Measurements from ENCODE around the gene PNPLA8.

The PNPLA8 gene

GRCh38 chr7:108488768-108489538 is 37.0 kb downstream of the PNPLA8 start:
- peak; percentile 67 for DNase-seq (ENCODE audit: low read depth)
- H3K4me3 ChIP-seq (replicated peaks; ENCODE audit: low read depth, low read length): no peak overlapping the region
- peak; percentile 4 for TF ChIP-seq CTCF (IDR thresholded peaks at IDR 0.05; ENCODE audit: low read length, missing control alignments)

DNA sequence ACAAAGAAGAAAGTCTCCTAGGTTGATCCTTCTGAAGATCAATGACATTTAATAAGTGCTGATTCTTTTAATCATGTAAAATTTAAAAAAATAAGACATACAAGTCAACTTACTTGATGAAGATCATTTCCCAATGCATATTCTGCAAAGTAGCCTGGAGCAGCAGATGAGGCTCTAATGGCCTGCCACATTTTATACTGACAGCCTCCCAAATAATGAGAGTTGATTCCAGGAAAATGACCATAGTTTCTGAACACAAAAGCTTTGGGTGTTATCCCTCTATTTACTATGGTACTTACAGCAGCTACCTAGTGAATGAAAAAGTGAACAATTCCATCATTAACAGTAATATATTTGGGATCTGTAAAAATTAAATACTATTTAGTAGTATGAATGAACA is 38.3 kb downstream of the PNPLA8 start:
- H3K4me3 ChIP-seq (replicated peaks; ENCODE audit: low read depth, low read length): no peak overlapping the region
- TF ChIP-seq CTCF (IDR thresholded peaks at IDR 0.05; ENCODE audit: low read length, missing control alignments): no peak
- DNase-seq (ENCODE audit: low read depth): no peak

GRCh38 chr7:108486291-108486966 is 39.5 kb downstream of the PNPLA8 start:
- TF ChIP-seq CTCF (IDR thresholded peaks at IDR 0.05; ENCODE audit: low read length, missing control alignments): no peak
- no peak overlapping the region for H3K4me3 ChIP-seq (replicated peaks; ENCODE audit: low read depth, low read length)
- peak; percentile 71 for DNase-seq (ENCODE audit: low read depth)

- H3K4me3 ChIP-seq (replicated peaks; ENCODE audit: low read depth, low read length): no peak overlapping the region
- no peak for DNase-seq (ENCODE audit: low read depth)
- no peak for TF ChIP-seq CTCF (IDR thresholded peaks at IDR 0.05; ENCODE audit: low read length, missing control alignments)
Observed at GRCh38 chr7:108484137-108484536, 41.8 kb downstream of the PNPLA8 start.

- no peak for TF ChIP-seq CTCF (IDR thresholded peaks at IDR 0.05; ENCODE audit: low read length, missing control alignments)
- H3K4me3 ChIP-seq (replicated peaks; ENCODE audit: low read depth, low read length): no peak overlapping the region
- no peak for DNase-seq (ENCODE audit: low read depth)
Observed at GRCh38 chr7:108480311-108480710, 45.6 kb downstream of the PNPLA8 start.

GRCh38 chr7:108479751-108480150 is 46.2 kb downstream of the PNPLA8 start:
- H3K4me3 ChIP-seq (replicated peaks; ENCODE audit: low read depth, low read length): no peak overlapping the region
- DNase-seq (ENCODE audit: low read depth): no peak
- TF ChIP-seq CTCF (IDR thresholded peaks at IDR 0.05; ENCODE audit: low read length, missing control alignments): no peak

Data from fibroblast of pulmonary artery (primary cell).